Mesenchymal stem cell (in vitro differentiated cells and primary cell): Measurements from ENCODE around the gene RAD54L.

ENCODE experiments used
- DNase-seq: peaks from one replicate; pipeline ENCODE4 v3.0.0-alpha.2; 2013
- H2AFZ ChIP-seq: one replicate; pipeline ENCODE4 v1.6.1; 2013; ENCODE audit warnings: low read depth, mild to moderate bottlenecking, control low read depth, inconsistent platforms, low read length, moderate library complexity
- H2AK5ac ChIP-seq: 2 replicates; pipeline ENCODE4 v1.6.1; 2013; ENCODE audit warnings: low read length, moderate library complexity, mild to moderate bottlenecking, inconsistent platforms; ENCODE audit not compliant: severe bottlenecking
- H2BK120ac ChIP-seq: one replicate; pipeline ENCODE4 v1.6.1; 2013; ENCODE audit warnings: low read depth, mild to moderate bottlenecking, inconsistent platforms, low read length, moderate library complexity
- H2BK12ac ChIP-seq, 2 experiments: one replicate each; pipeline ENCODE4 v1.6.1; 2013; ENCODE audit warnings: inconsistent platforms in 2 of 2, low read length in 2 of 2, mild to moderate bottlenecking in 2 of 2, moderate library complexity in 2 of 2, control low read depth in 1 of 2
- H2BK15ac ChIP-seq: one replicate; pipeline ENCODE4 v1.6.1; 2013; ENCODE audit warnings: mild to moderate bottlenecking, low read depth, inconsistent platforms; ENCODE audit not compliant: poor library complexity, severe bottlenecking
- H2BK5ac ChIP-seq: 2 replicates; pipeline ENCODE4 v1.6.1; 2013; ENCODE audit warnings: low read depth, mild to moderate bottlenecking, low read length, control low read depth, inconsistent platforms; ENCODE audit not compliant: poor library complexity, severe bottlenecking
- H3K14ac ChIP-seq, 2 experiments: one replicate each; pipeline ENCODE4 v1.6.1; 2013; ENCODE audit warnings: inconsistent platforms in 2 of 2, low read length in 2 of 2, control low read depth in 1 of 2, mild to moderate bottlenecking in 1 of 2, moderate library complexity in 1 of 2
- H3K18ac ChIP-seq, 2 experiments: one replicate each; pipeline ENCODE4 v1.6.1; 2013; ENCODE audit warnings: inconsistent platforms in 2 of 2, low read length in 2 of 2, control low read depth in 1 of 2, low read depth in 1 of 2, mild to moderate bottlenecking in 1 of 2
- H3K23ac ChIP-seq, 2 experiments: one replicate each; pipeline ENCODE4 v1.6.1; 2013; ENCODE audit warnings: inconsistent platforms in 2 of 2, low read length in 2 of 2, mild to moderate bottlenecking in 2 of 2, moderate library complexity in 2 of 2, control low read depth in 1 of 2
- H3K27ac ChIP-seq: 2 replicates; pipeline ENCODE4 v1.5.1; 2013; ENCODE audit warnings: mild to moderate bottlenecking, moderate library complexity, low read length, control low read depth, inconsistent platforms; ENCODE audit not compliant: poor library complexity, severe bottlenecking
- H3K27me3 ChIP-seq, 2 experiments: 2 replicates each; pipeline versions ENCODE4 v1.6.1 to v1.7.0; 2013; ENCODE audit warnings: low read length in 2 of 2, mild to moderate bottlenecking in 2 of 2, moderate library complexity in 2 of 2, control low read depth in 1 of 2, inconsistent platforms in 1 of 2; ENCODE audit not compliant: control insufficient read depth in 1 of 2, insufficient read depth in 1 of 2
- H3K36me3 ChIP-seq, 2 experiments: 2 replicates each; pipeline versions ENCODE4 v1.6.1 to v1.7.0; 2013; ENCODE audit warnings: low read length in 2 of 2, control low read depth in 1 of 2, inconsistent platforms in 1 of 2, low read depth in 1 of 2, mild to moderate bottlenecking in 1 of 2; ENCODE audit not compliant: insufficient read depth in 2 of 2, control insufficient read depth in 1 of 2
- H3K4ac ChIP-seq, 2 experiments: one replicate each; pipeline ENCODE4 v1.6.1; 2013; ENCODE audit warnings: inconsistent platforms in 2 of 2, low read length in 2 of 2, mild to moderate bottlenecking in 2 of 2, moderate library complexity in 2 of 2, control low read depth in 1 of 2, low read depth in 1 of 2
- H3K4me1 ChIP-seq: 2 replicates; pipeline ENCODE4 v1.6.1; 2013; ENCODE audit warnings: low read depth, low read length, control low read depth; ENCODE audit not compliant: control insufficient read depth, insufficient read depth
- H3K4me2 ChIP-seq: 2 replicates; pipeline ENCODE4 v1.6.1; 2013; ENCODE audit warnings: low read length, mild to moderate bottlenecking, inconsistent platforms; ENCODE audit not compliant: poor library complexity, severe bottlenecking
- H3K4me3 ChIP-seq, 2 experiments: 2 replicates each; pipeline versions ENCODE4 v1.5.1 to v1.7.0; 2013; ENCODE audit warnings: low read length in 2 of 2, mild to moderate bottlenecking in 2 of 2, control low read depth in 1 of 2, low read depth in 1 of 2; ENCODE audit not compliant: insufficient read depth in 1 of 2
- H3K79me1 ChIP-seq: replicated peaks from 2 replicates; pipeline ENCODE4 v1.6.1; 2013; ENCODE audit warnings: mild to moderate bottlenecking, control low read depth, low read length, inconsistent platforms; ENCODE audit not compliant: poor library complexity, severe bottlenecking
- H3K9ac ChIP-seq: 2 replicates; pipeline ENCODE4 v1.7.0; 2013; ENCODE audit warnings: mild to moderate bottlenecking, low read length, moderate library complexity
- H3K9me3 ChIP-seq: 2 replicates; pipeline ENCODE4 v1.7.0; 2013; ENCODE audit warnings: mild to moderate bottlenecking, low read length; ENCODE audit not compliant: control insufficient read depth
- H4K8ac ChIP-seq: one replicate; pipeline ENCODE4 v1.6.1; 2013; ENCODE audit warnings: inconsistent platforms, mild to moderate bottlenecking, low read length, moderate library complexity
- H4K91ac ChIP-seq: one replicate; pipeline ENCODE4 v1.6.1; 2013; ENCODE audit warnings: mild to moderate bottlenecking, low read length, inconsistent platforms
- WGBS: methylation state at CpG from one replicate; pipeline ENCODE4 v1.1.7; 2013; ENCODE audit warnings: mixed read lengths; 5-methylcytosine and 5-hydroxymethylcytosine counted together

The RAD54L gene

DNA sequence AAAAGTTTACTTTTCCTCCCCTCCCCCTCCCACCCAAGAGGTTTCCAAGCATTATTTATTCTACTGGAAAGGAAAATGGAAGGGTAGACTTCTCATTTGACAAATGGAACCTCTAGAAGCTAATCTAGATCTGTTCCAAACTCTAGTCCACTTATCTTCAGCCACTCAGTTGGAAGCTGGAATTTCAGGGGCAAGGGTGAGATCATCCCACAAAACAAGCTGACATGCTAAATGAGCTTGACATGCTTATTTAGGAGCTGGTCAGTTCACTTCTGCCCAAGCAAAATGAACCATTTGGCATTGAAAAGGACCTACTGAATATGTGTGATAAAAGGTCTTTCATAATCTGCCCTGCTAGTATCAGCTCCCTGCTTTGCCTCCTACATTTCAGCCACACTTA is 50.8 kb downstream of the RAD54L start:
- no peak overlapping the region for H3K14ac ChIP-seq
- peak overlapping the region; percentile 8 for H3K9ac ChIP-seq
- H4K8ac ChIP-seq, result no peak overlapping the region
- no peak overlapping the region for H3K4me3 ChIP-seq
- peaks cover 18% of the 10 kb centered on the region for H3K79me1 ChIP-seq
- no peak overlapping the region for H3K4me2 ChIP-seq
- no peak overlapping the region for H3K23ac ChIP-seq
- no peak overlapping the region for H3K18ac ChIP-seq
- DNase-seq, result peak; percentile 34
- H2BK12ac ChIP-seq, result no peak overlapping the region
- H3K9me3 ChIP-seq, result no peaks in the 10 kb centered on the region
- H2AFZ ChIP-seq, result no peak overlapping the region
- peaks cover 25 to 47% of the 10 kb centered on the region in 2 experiments for H3K36me3 ChIP-seq
- H2AK5ac ChIP-seq, result no peak overlapping the region
- no peak overlapping the region for H2BK5ac ChIP-seq
- H3K27me3 ChIP-seq, result no peaks in the 10 kb centered on the region
- H3K27ac ChIP-seq, result no peak overlapping the region
- no peak overlapping the region for H3K4ac ChIP-seq
- no peak overlapping the region for H2BK15ac ChIP-seq
- no peak overlapping the region for H4K91ac ChIP-seq
- no peak overlapping the region for H2BK120ac ChIP-seq
- H3K4me1 ChIP-seq, result peaks cover 5% of the 10 kb centered on the region

DNA sequence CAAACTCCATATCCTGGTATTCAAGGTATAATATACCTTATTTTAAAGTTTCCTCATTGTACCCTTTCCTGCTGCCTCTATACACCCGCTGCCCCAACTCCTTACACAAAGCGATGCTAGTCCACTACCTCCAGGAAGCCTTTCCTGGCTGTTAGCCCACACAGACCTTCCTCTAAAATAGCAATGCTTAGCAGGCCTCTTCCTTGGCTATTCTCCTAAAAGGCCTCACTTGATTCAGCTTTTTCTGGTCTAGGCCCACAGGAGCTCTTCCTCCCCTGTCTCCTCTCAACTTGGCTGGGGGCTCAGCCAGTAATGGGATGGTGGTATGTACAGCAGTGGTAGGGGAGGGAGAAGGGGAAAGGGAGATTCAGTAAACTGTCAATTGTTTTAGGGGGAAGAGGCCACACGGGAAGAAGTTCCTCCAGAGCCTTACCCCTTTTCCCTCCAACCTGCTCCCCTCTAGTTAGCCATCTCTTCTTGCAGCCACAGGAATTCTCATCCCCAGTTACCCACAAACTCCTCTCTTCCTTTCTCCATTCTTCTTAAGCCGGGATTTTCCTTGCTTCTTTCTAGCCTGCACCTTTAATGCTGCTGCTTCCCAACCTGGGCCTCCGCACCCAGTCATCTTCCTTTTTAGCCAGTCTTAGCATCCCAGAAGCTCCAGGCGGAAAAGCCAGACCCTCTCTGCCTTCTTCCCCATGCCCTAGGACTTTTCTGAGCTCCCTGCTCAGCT is 53.3 kb downstream of the RAD54L start:
- Histone ChIP-seq H3K9me3 (no peaks in the 10 kb centered on the region), H3K23ac (peak overlapping the region in 1 of 2 experiments; percentile 48), H3K4me2 (peak overlapping the region; percentile 62), H3K4me1 (peaks cover 12% of the 10 kb centered on the region), H2AFZ (no peak overlapping the region), H3K27ac (peak overlapping the region; percentile 88), H3K36me3 (peaks cover 5 to 23% of the 10 kb centered on the region in 2 experiments), H3K14ac (peak overlapping the region in 1 of 2 experiments; percentile 91), H2AK5ac (peak overlapping the region; percentile 53), H3K79me1 (peaks cover 6% of the 10 kb centered on the region), H3K9ac (peak overlapping the region; percentile 100), H4K8ac (peak overlapping the region; percentile 98), H3K18ac (peak overlapping the region; percentile 81 to 92), H3K27me3 (no peaks in the 10 kb centered on the region), H2BK12ac (peak overlapping the region in 1 of 2 experiments; percentile 33), H4K91ac (peak overlapping the region; percentile 99), H2BK15ac (no peak overlapping the region), H3K4me3 (peak overlapping the region; percentile 75 to 97), H3K4ac (peak overlapping the region in 1 of 2 experiments; percentile 98), H2BK5ac (peak overlapping the region; percentile 15), H2BK120ac (peak overlapping the region; percentile 98)
- WGBS, result 68% methylated on average over 6 of the region's 6 CpGs
- DNase-seq, result peak; percentile 33

DNA sequence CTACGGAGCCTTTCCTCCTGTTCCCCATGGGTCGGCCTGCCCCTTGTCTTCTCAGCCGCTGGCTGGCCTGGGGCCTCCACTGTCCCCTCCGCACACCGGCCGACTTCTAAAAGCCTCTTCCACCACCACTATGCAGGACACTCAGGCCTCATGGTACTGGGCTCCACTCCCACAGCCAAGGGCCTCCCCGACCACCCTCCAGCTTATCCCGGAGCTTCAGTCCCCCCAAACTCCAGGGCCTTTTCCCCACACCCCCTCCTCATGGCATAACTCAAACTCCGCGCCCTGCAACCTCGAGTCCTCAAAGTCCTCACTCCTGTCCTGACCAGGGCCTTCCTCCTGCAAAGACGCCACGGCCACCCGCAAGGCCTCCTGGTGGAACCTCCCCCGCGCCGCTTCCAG is 53.8 kb downstream of the RAD54L start:
- Histone ChIP-seq H2AK5ac (peak overlapping the region; percentile 40), H4K8ac (peak overlapping the region; percentile 98), H3K18ac (peak overlapping the region; percentile 81 to 92), H3K27ac (peak overlapping the region; percentile 88), H3K4me3 (peak overlapping the region; percentile 75 to 97), H3K4ac (peak overlapping the region; percentile 69 to 98), H2AFZ (peak overlapping the region; percentile 36), H2BK5ac (peak overlapping the region; percentile 90), H3K4me1 (peaks cover 12% of the 10 kb centered on the region), H2BK15ac (no peak overlapping the region), H3K79me1 (peaks cover 5% of the 10 kb centered on the region), H2BK120ac (peak overlapping the region; percentile 98), H2BK12ac (peak overlapping the region in 1 of 2 experiments; percentile 4), H3K9me3 (no peaks in the 10 kb centered on the region), H4K91ac (peak overlapping the region; percentile 99), H3K36me3 (peaks cover 5 to 18% of the 10 kb centered on the region in 2 experiments), H3K27me3 (no peaks in the 10 kb centered on the region), H3K4me2 (peak overlapping the region; percentile 62), H3K9ac (peak overlapping the region; percentile 100), H3K14ac (peak overlapping the region in 1 of 2 experiments; percentile 91), H3K23ac (peak overlapping the region in 1 of 2 experiments; percentile 96)
- DNase-seq, result no peak
- 10% methylated on average over 17 of the region's 17 CpGs for WGBS

DNA sequence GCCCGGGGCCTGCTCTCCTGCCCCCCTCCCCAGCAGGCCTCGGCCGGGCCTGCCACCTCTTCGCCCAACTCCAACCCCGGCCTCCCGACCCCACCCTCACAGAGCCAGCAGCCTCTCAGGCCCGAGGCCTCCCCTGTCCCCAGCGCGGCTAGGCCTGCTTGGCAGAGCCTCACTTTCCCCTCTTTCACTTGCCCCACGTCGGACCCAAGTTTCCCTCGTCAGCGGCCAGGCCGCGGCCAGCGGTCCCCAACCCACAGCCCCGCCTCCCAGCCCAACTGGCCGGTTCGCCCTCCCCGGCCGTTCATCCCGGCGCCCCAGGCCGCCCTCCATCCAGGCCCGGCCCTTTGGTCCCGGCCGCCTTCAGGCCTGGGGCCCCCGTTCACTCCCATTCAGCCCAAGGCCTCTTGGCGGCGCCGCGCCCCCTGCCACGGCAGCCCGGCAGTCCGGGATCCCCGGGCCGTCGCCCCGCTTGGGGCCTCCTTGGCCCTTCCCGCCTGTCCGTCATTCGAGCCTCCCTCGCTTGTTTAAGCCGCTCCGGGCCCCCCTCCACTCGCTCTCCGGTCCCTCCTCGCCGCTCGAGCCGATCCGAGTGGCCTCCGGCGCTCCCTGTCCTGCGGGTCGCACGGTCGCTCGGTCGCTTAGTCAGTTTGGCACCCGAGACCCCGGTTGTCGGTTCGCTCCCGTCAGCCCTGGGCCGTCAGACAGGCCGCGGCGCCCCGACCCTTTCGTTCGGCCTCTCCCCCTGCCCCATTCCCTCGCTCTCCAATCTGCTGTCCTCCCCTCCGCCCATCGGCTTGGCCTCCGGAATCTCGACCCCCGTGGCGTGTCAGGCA is 54.5 kb downstream of the RAD54L start:
- WGBS, result under 1% methylated on average over 79 of the region's 79 CpGs
- peak overlapping the region; percentile 88 for H2BK15ac ChIP-seq

More for the DNA sequence above, 54.5 kb downstream of the RAD54L start:
- H2BK5ac ChIP-seq, result peak overlapping the region; percentile 90
- peak overlapping the region; percentile 99 for H4K91ac ChIP-seq
- H2BK120ac ChIP-seq, result peak overlapping the region; percentile 98
- H3K27ac ChIP-seq, result peak overlapping the region; percentile 89
- H3K4ac ChIP-seq, result peak overlapping the region; percentile 94 to 98
- peaks cover 5% of the 10 kb centered on the region for H3K79me1 ChIP-seq
- peak overlapping the region in 1 of 2 experiments; percentile 89 for H3K14ac ChIP-seq
- peak overlapping the region in 1 of 2 experiments; percentile 55 for H2BK12ac ChIP-seq
- peaks cover 8 to 12% of the 10 kb centered on the region in 2 experiments for H3K36me3 ChIP-seq
- peak overlapping the region; percentile 91 to 99 for H3K23ac ChIP-seq
- H3K18ac ChIP-seq, result peak overlapping the region; percentile 81 to 99
- peak overlapping the region; percentile 100 for H3K9ac ChIP-seq
- H3K4me3 ChIP-seq, result peak overlapping the region; percentile 75 to 97
- peak overlapping the region; percentile 27 for H2AK5ac ChIP-seq
- H3K27me3 ChIP-seq, result no peaks in the 10 kb centered on the region
- H3K4me1 ChIP-seq, result peaks cover 16% of the 10 kb centered on the region
- H3K9me3 ChIP-seq, result no peaks in the 10 kb centered on the region
- H3K4me2 ChIP-seq, result peak overlapping the region; percentile 62
- DNase-seq, result peak; percentile 68
- peak overlapping the region; percentile 98 for H4K8ac ChIP-seq
- H2AFZ ChIP-seq, result peak overlapping the region; percentile 36
